Activated gamma-delta T cell treated with Interleukin-2 at 50 U/mL for 16 hours (primary cell): ENCODE data around the gene SEMA7A.
A peak's percentile ranks its signal among the peaks of the same experiment; 100 is the strongest.
"Not testable (repeated sequence)": the region's sequence is repeated elsewhere in the genome, so short reads cannot be mapped to it uniquely, and the experiment has no call there.

Experiments used
- DNase-seq: peaks from one replicate; pipeline ENCODE4 v3.0.0-alpha.2; 2020

SEMA7A gene

GRCh38 chr15:74397239-74398068, 36.3 kb downstream of the SEMA7A start:
- DNase-seq, result no peak

GRCh38 chr15:74396445-74397238, 37.1 kb downstream of the SEMA7A start:
- peak; percentile 21 for DNase-seq

- DNase-seq, result no peak
Measured at GRCh38 chr15:74396146-74396438, 37.7 kb downstream of the SEMA7A start.

GRCh38 chr15:74395319-74396145, 38.2 kb downstream of the SEMA7A start:
- DNase-seq, result no peak

GRCh38 chr15:74394090-74394846, 39.5 kb downstream of the SEMA7A start:
- no peak for DNase-seq

- DNase-seq, result no peak
Measured at GRCh38 chr15:74393423-74393822, 40.3 kb downstream of the SEMA7A start.

GRCh38 chr15:74392902-74393301, 40.9 kb downstream of the SEMA7A start:
- no peak for DNase-seq

GRCh38 chr15:74392451-74392830, 41.3 kb downstream of the SEMA7A start:
- DNase-seq, result no peak

- no peak for DNase-seq
Measured at GRCh38 chr15:74391582-74392450, 41.9 kb downstream of the SEMA7A start.

GRCh38 chr15:74390647-74391288, 43.0 kb downstream of the SEMA7A start:
- DNase-seq, result no peak

GRCh38 chr15:74390049-74390646, 43.6 kb downstream of the SEMA7A start:
- DNase-seq, result not testable (repeated sequence)

GRCh38 chr15:74389241-74390048, 44.3 kb downstream of the SEMA7A start:
- no peak for DNase-seq

- DNase-seq, result no peak
Measured at GRCh38 chr15:74388363-74388951, 45.3 kb downstream of the SEMA7A start.

- no peak for DNase-seq
Measured at GRCh38 chr15:74387621-74388362, 46.0 kb downstream of the SEMA7A start.

GRCh38 chr15:74387141-74387541, 46.6 kb downstream of the SEMA7A start:
- DNase-seq, result no peak

GRCh38 chr15:74386496-74387140, 47.1 kb downstream of the SEMA7A start:
- no peak for DNase-seq

GRCh38 chr15:74385733-74386132, 48.0 kb downstream of the SEMA7A start:
- DNase-seq, result no peak
